Panc1 (cell line): Measurements from ENCODE around the gene XKR7. TPM values are rescaled to one million over a fixed set of nuclear protein-coding genes. Genes with fewer than 3 reads are reported as not detected.

ENCODE experiments used
- ATAC-seq: fragments of 200-7000 bp; cut with Tn5 transposase; 2 replicates; pipeline ENCODE4 v1.9.1; 2020; ENCODE audit warnings: mild to moderate bottlenecking, moderate library complexity
- BruUV-seq: library from RNA; stranded (reverse); fragments of 400-500 nt; replicated peaks from 2 replicates; lab custom pipeline; 2021; lab: Mats Ljungman, UMichigan
- CTCF ChIA-PET: fragments of 300-600 bp; sonication (Branson Sonifier 250); formaldehyde crosslinking; loops from one replicate; lab custom pipeline; 2022; ENCODE audit warnings: antibody characterized with exemption; lab: Charles Lee
- POLR2A ChIA-PET: fragments of 300-600 bp; sonication (Branson Sonifier 250); formaldehyde crosslinking; loops from one replicate; lab custom pipeline; 2022; ENCODE audit warnings: antibody characterized with exemption; lab: Charles Lee
- DNase-seq: peaks from one replicate; pipeline ENCODE4 v3.0.0-alpha.2; 2010; ENCODE audit warnings: low read depth, low spot score
- H3K27ac ChIP-seq: 2 replicates; pipeline ENCODE4 v1.5.1; 2011; ENCODE audit warnings: mild to moderate bottlenecking, low read length, inconsistent platforms
- H3K27me3 ChIP-seq: fragments of 200-500 bp; sonication (Bioruptor generic); 2 replicates; pipeline ENCODE4 v1.6.0; 2014; ENCODE audit warnings: low read length, inconsistent platforms; ENCODE audit not compliant: control insufficient read depth, insufficient read depth
- H3K36me3 ChIP-seq: fragments of 200-500 bp; sonication (Bioruptor generic); 2 replicates; pipeline ENCODE4 v1.5.1; 2014; ENCODE audit warnings: inconsistent platforms, mild to moderate bottlenecking, low read length, moderate library complexity; ENCODE audit not compliant: control insufficient read depth, insufficient read depth
- H3K4me1 ChIP-seq: 2 replicates; pipeline ENCODE4 v1.5.1; 2011; ENCODE audit warnings: inconsistent platforms, mild to moderate bottlenecking, low read length, moderate library complexity; ENCODE audit not compliant: control insufficient read depth, insufficient read depth
- H3K4me3 ChIP-seq, 2 experiments: 2 replicates each; pipeline ENCODE4 v1.5.1; 2011 to 2012; ENCODE audit warnings: low read depth in 2 of 2, low read length in 2 of 2, mild to moderate bottlenecking in 2 of 2, inconsistent platforms in 1 of 2, moderate library complexity in 1 of 2
- H3K9me3 ChIP-seq: fragments of 200-500 bp; sonication (Bioruptor generic); 2 replicates; pipeline ENCODE4 v1.5.1; 2014; ENCODE audit warnings: low read depth, mild to moderate bottlenecking, inconsistent platforms, low read length, moderate library complexity; ENCODE audit not compliant: control insufficient read depth, insufficient read depth
- CTCF ChIP-seq: fragments of 450-650 bp; IDR thresholded peaks from 2 replicates; pipeline ENCODE4 v1.5.1; 2017; ENCODE audit warnings: mild to moderate bottlenecking
- POLR2AphosphoS5 ChIP-seq: IDR thresholded peaks from 2 replicates; pipeline ENCODE4 v1.6.1; 2012; ENCODE audit warnings: mild to moderate bottlenecking, low read depth, low read length, moderate library complexity
- REST ChIP-seq, 2 experiments: IDR thresholded peaks; 2 replicates each; pipeline ENCODE4 v1.6.1; 2011 to 2012; ENCODE audit warnings: low read depth in 2 of 2, control low read depth in 1 of 2, low read length in 1 of 2, mild to moderate bottlenecking in 1 of 2, moderate library complexity in 1 of 2; ENCODE audit not compliant: insufficient read depth in 1 of 2
- SIN3A ChIP-seq: IDR thresholded peaks from 2 replicates; pipeline ENCODE4 v1.6.1; 2012; ENCODE audit warnings: low read depth, mild to moderate bottlenecking, low read length, moderate library complexity, borderline replicate concordance; ENCODE audit not compliant: insufficient read depth
- TCF7L2 ChIP-seq: IDR thresholded peaks from 2 replicates; pipeline ENCODE4 v1.6.1; 2011; ENCODE audit warnings: mild to moderate bottlenecking, low read depth, low read length, inconsistent platforms
- in situ Hi-C: cut with HindIII; loops from 2 replicates; pipeline ENCODE4 v1.10.0; 2016; ENCODE audit warnings: low sequenced_read_pairs, low pct_unique_long_range_greater_than_20kb
- intact Hi-C: fragments of 100-400 bp; cut with micrococcal nuclease; formaldehyde crosslinking; loops from one replicate; pipeline ENCODE4 v1.10.0; 2022; ENCODE audit not compliant: unreplicated experiment
- total RNA-seq: library from RNA; stranded (reverse); gene quantifications from one replicate; pipeline ENCODE4 v1.2.1, GENCODE V29; 2021; ENCODE audit not compliant: unreplicated experiment

The XKR7 gene
- total RNA-seq, 1 experiment from 2014 or later, result 6.2 TPM

DNA sequence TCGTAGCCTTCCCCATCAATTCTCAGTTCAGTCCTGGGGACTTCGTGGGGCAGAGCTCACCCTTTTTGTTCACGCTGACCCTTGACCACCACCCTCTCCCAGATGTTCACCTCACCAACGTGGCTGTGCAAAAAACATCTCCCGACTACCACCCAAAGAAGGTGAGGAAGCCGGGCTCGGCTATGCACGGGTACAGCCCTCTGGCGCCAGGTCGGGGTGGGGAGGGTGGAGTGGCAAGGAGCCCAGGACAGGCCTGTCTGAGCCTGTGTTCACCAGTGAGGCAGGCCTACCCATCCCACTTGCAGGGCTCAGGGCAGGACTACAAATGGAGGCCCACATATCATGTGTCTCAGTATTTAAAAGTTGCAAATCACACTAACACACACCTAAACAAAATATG, 34.3 kb upstream of the XKR7 start:
- no peak overlapping the region for H3K4me3 ChIP-seq
- ATAC-seq, result no peak
- no peaks in the 10 kb centered on the region for H3K36me3 ChIP-seq
- BruUV-seq, result no TSS peak
- no peaks in the 10 kb centered on the region for H3K9me3 ChIP-seq
- H3K27me3 ChIP-seq, result peaks cover 6% of the 10 kb centered on the region; the same call in 1 of the 2 replicates
- DNase-seq, result no peak
- H3K4me1 ChIP-seq, result no peaks in the 10 kb centered on the region
- H3K27ac ChIP-seq, result no peak overlapping the region
- in situ Hi-C loops, result no loop called here
- TF ChIP-seq TCF7L2, result no peak
- TF ChIP-seq SIN3A, result no peak
- TF ChIP-seq CTCF, result no peak
- TF ChIP-seq REST (IDR thresholded peaks at IDR 0.05; ENCODE audit: insufficient read depth in 1 of 2, low read depth in 2 of 2, low read length in 1 of 2), result no peak
- TF ChIP-seq POLR2AphosphoS5, result no peak
- POLR2A ChIA-PET, result no interaction called here
- CTCF ChIA-PET, result no interaction called here
- intact Hi-C loops, result no loop called here

GRCh38 chr20:31934491-31934890, 33.5 kb upstream of the XKR7 start:
- Histone ChIP-seq H3K27ac (no peak overlapping the region), H3K4me3 (no peak overlapping the region), H3K36me3 (no peaks in the 10 kb centered on the region), H3K9me3 (no peaks in the 10 kb centered on the region), H3K27me3 (peaks cover 5% of the 10 kb centered on the region; the same call in 1 of the 2 replicates), H3K4me1 (no peaks in the 10 kb centered on the region)
- DNase-seq (no peak), ATAC-seq (no peak; the same call in 1 of the 2 replicates)
- BruUV-seq, result no TSS peak
- TF ChIP-seq CTCF (no peak), SIN3A (no peak), POLR2AphosphoS5 (no peak), TCF7L2 (no peak), REST (IDR thresholded peaks at IDR 0.05; ENCODE audit: insufficient read depth in 1 of 2, low read depth in 2 of 2, low read length in 1 of 2) (no peak)
- CTCF ChIA-PET, result no interaction called here
- POLR2A ChIA-PET, result no interaction called here
- in situ Hi-C loops, result no loop called here
- intact Hi-C loops, result no loop called here
